Stomach (tissue), 9 donors: ENCODE results near the gene CFAP221. TPM values are rescaled to one million over a fixed set of nuclear protein-coding genes. Genes with fewer than 3 reads are reported as not detected.

Experiments
- DNase-seq, 2 donors: peaks; one replicate each; pipeline versions ENCODE4 v3.0.0 to v3.0.0-alpha.2; 2013 to 2019
- H3K27ac ChIP-seq, 5 donors: fragments of 200-600 bp in 4 of 5; sonication (generic) in 4 of 5; one replicate each; pipeline ENCODE4 v1.5.1; 2013 to 2019; ENCODE audit warnings: mild to moderate bottlenecking in 1 of 5, moderate library complexity in 1 of 5
- H3K27me3 ChIP-seq, 3 donors: fragments of 200-600 bp; sonication (generic); one replicate each; pipeline ENCODE4 v1.5.1; 2017 to 2019; ENCODE audit warnings: mixed run types in 1 of 3
- H3K36me3 ChIP-seq, 4 donors: fragments of 200-600 bp; sonication (generic); 1 replicate in 3 of 4; 2 replicates in 1 of 4; pipeline ENCODE4 v1.5.1; 2016 to 2019
- H3K4me1 ChIP-seq, 4 donors: fragments of 200-600 bp; sonication (generic); one replicate each; pipeline ENCODE4 v1.5.1; 2016 to 2019
- H3K4me3 ChIP-seq, 4 donors: fragments of 200-600 bp; sonication (generic) in 3 of 4; one replicate each; pipeline ENCODE4 v1.5.1; 2016 to 2019; ENCODE audit warnings: mild to moderate bottlenecking in 1 of 4
- H3K9me3 ChIP-seq, 4 donors: fragments of 200-600 bp; sonication (generic); one replicate each; pipeline ENCODE4 v1.5.1; 2016 to 2019
- CTCF ChIP-seq, 7 experiments: fragments of 450-650 bp in 4 of 7; fragments of 200-600 bp in 3 of 7; sonication (generic) in 3 of 7; IDR thresholded peaks; one replicate each; pipeline ENCODE4 v1.5.1; 2016 to 2019; ENCODE audit warnings: antibody characterized with exemption in 7 of 7, control low read depth in 2 of 7, mild to moderate bottlenecking in 1 of 7
- EP300 ChIP-seq: sonication (generic); formaldehyde crosslinking; IDR thresholded peaks from one replicate; pipeline ENCODE4 v1.6.1; 2017; ENCODE audit warnings: antibody characterized with exemption
- POLR2A ChIP-seq, 4 donors: fragments of 450-650 bp; IDR thresholded peaks; one replicate each; pipeline ENCODE4 v1.6.1; 2016; ENCODE audit warnings: antibody characterized with exemption in 4 of 4, control low read depth in 2 of 4, mild to moderate bottlenecking in 1 of 4, moderate library complexity in 1 of 4
- POLR2AphosphoS5 ChIP-seq, 3 donors: sonication (generic); formaldehyde crosslinking; IDR thresholded peaks; one replicate each; pipeline ENCODE4 v1.6.1; 2016; ENCODE audit warnings: antibody characterized with exemption in 3 of 3
- WGBS, 5 donors: extraction: QIAGEN DNeasy Blood & Tissue Kit in 3 of 5; methylation state at CpG; one replicate each; pipeline versions ENCODE4 v1.1.5 to v1.1.7; 2013 to 2018; 5-methylcytosine and 5-hydroxymethylcytosine counted together
- intact Hi-C: fragments of 100-400 bp; cut with DNase I; formaldehyde crosslinking; loops from one replicate; pipeline ENCODE4 v1.15.1; 2023; ENCODE audit warnings: low total_unique reads
- polyA plus RNA-seq, 3 donors: library from polyadenylated mRNA; stranded (reverse); fragments of 200-250 nt; gene quantifications; one replicate each; pipeline ENCODE4 v1.2.3, GENCODE V29; 2013
- total RNA-seq, 5 donors: library from RNA; depleted of rRNA; stranded (reverse); fragments of >200 nt; gene quantifications; one replicate each; pipeline versions ENCODE4 v1.1.0 to v1.2.3, GENCODE V29; 2014 to 2016
- donor health status: healthy with polysubstance abuse.
- donor health status: Bipolar disorder and iron deficiency.
- donor health status: healthy.

CFAP221 gene
- total and polyA plus RNA-seq, 8 donors: 0.31 to 15.1 (median 1.1) TPM; not detected in 2

- no peaks in the 10 kb centered on the region for H3K36me3 ChIP-seq
- no peak for DNase-seq
- intact Hi-C loops: no loop called here
- peaks cover 0 to 8% (median 2%) of the 10 kb centered on the region in 4 donors for H3K9me3 ChIP-seq
- peaks cover 0 to 7% (median 6%) of the 10 kb centered on the region in 4 donors for H3K4me1 ChIP-seq
- no peak for TF ChIP-seq POLR2AphosphoS5 (IDR thresholded peaks at IDR 0.05)
- no peak for TF ChIP-seq EP300
- TF ChIP-seq POLR2A (IDR thresholded peaks at IDR 0.05): no peak
- TF ChIP-seq CTCF (IDR thresholded peaks at IDR 0.05): no peak
- no peak overlapping the region for H3K4me3 ChIP-seq
- WGBS, 5 donors: 61 to 86% (median 81%) methylated on average over 2 of the region's 2 CpGs
- H3K27ac ChIP-seq: no peak overlapping the region
- peaks cover 0 to 7% (median 0%) of the 10 kb centered on the region in 3 donors for H3K27me3 ChIP-seq
Measured at GRCh38 chr2:119702203-119702917, 158.1 kb downstream of the CFAP221 start.

GRCh38 chr2:119702918-119703401, 158.7 kb downstream of the CFAP221 start:
- no peak overlapping the region for H3K27ac ChIP-seq
- H3K4me3 ChIP-seq: no peak overlapping the region
- DNase-seq: peak; percentile 80 to 86
- intact Hi-C loops: no loop called here
- no peaks in the 10 kb centered on the region for H3K36me3 ChIP-seq
- peaks cover 0 to 7% (median 0%) of the 10 kb centered on the region in 3 donors for H3K27me3 ChIP-seq
- peaks cover 0 to 7% (median 6%) of the 10 kb centered on the region in 4 donors for H3K4me1 ChIP-seq
- H3K9me3 ChIP-seq: peaks cover 0 to 8% (median 2%) of the 10 kb centered on the region in 4 donors
- TF ChIP-seq POLR2AphosphoS5 (IDR thresholded peaks at IDR 0.05): peak in 1 of 3 donors; percentile 25
- TF ChIP-seq CTCF (IDR thresholded peaks at IDR 0.05): peak in 5 of 7 experiments; percentile 85 to 97 (median 94)
- TF ChIP-seq EP300: no peak
- TF ChIP-seq POLR2A (IDR thresholded peaks at IDR 0.05): no peak
- WGBS, 5 donors: 16 to 29% (median 18%) methylated on average over 7 to 13 of the region's 13 CpGs

GRCh38 chr2:119703526-119703925, 159.3 kb downstream of the CFAP221 start:
- no peak overlapping the region for H3K4me3 ChIP-seq
- H3K9me3 ChIP-seq: peaks cover 0 to 8% (median 2%) of the 10 kb centered on the region in 4 donors
- TF ChIP-seq EP300: no peak
- no peak for TF ChIP-seq POLR2AphosphoS5 (IDR thresholded peaks at IDR 0.05)
- no peak for TF ChIP-seq POLR2A (IDR thresholded peaks at IDR 0.05)
- no peak for TF ChIP-seq CTCF (IDR thresholded peaks at IDR 0.05)
- H3K27me3 ChIP-seq: peaks cover 0 to 7% (median 0%) of the 10 kb centered on the region in 3 donors
- H3K36me3 ChIP-seq: no peaks in the 10 kb centered on the region
- DNase-seq: no peak
- intact Hi-C loops: no loop called here
- 76 to 86% (median 78%) methylated on average over 5 of the region's 5 CpGs for WGBS, 5 donors
- H3K27ac ChIP-seq: no peak overlapping the region
- H3K4me1 ChIP-seq: peaks cover 0 to 7% (median 6%) of the 10 kb centered on the region in 4 donors

- H3K27ac ChIP-seq: no peak overlapping the region
- no peak overlapping the region for H3K4me3 ChIP-seq
- DNase-seq: no peak
- no peak for TF ChIP-seq POLR2AphosphoS5 (IDR thresholded peaks at IDR 0.05)
- TF ChIP-seq EP300: no peak
- TF ChIP-seq CTCF (IDR thresholded peaks at IDR 0.05): no peak
- no peak for TF ChIP-seq POLR2A (IDR thresholded peaks at IDR 0.05)
- H3K4me1 ChIP-seq: peaks cover 0 to 7% (median 6%) of the 10 kb centered on the region in 4 donors
- peaks cover 0 to 8% (median 2%) of the 10 kb centered on the region in 4 donors for H3K9me3 ChIP-seq
- peaks cover 0 to 2% (median 0%) of the 10 kb centered on the region in 3 donors for H3K27me3 ChIP-seq
- intact Hi-C loops: no loop called here
- WGBS, 5 donors: 48 to 79% (median 50%) methylated on average over 2 of the region's 2 CpGs
- no peaks in the 10 kb centered on the region for H3K36me3 ChIP-seq
Measured at GRCh38 chr2:119704670-119705120, 160.4 kb downstream of the CFAP221 start.
